CD4-positive, alpha-beta memory T cell (primary cell): ENCODE results near the gene FCGR3B. TPM values are rescaled to one million over a fixed set of nuclear protein-coding genes. Genes with fewer than 3 reads are reported as not detected.

Experiments
- polyA plus RNA-seq, 2 donors: library from polyadenylated mRNA; unstranded; fragments of 300-500 nt; fragmentation: Illumina TruSeq; gene quantifications; one replicate each; pipeline ENCODE4 v1.2.3, GENCODE V29; 2021
- total RNA-seq, 2 experiments: library from RNA; stranded (reverse); gene quantifications; one replicate each; pipeline ENCODE4 v1.2.3, GENCODE V29; 2021

The FCGR3B gene
- total and polyA plus RNA-seq, 4 experiments from 2014 or later: not detected

Other genes starting within 250 kb of the FCGR3B start
- 1 to 10 TPM; 1.0 to 1.9 TPM for gene FCGR2A, start 125.7 kb downstream of the FCGR3B start, total RNA-seq
- not detected for gene FCGR2A, start 125.7 kb downstream of the FCGR3B start, polyA plus RNA-seq
- 1 to 10 TPM; 2.4 TPM for gene HSPA6, start 106.6 kb downstream of the FCGR3B start, total RNA-seq
- under 1 TPM in 1 of 2 donors, not detected in 1; 0.09 TPM for gene HSPA6, start 106.6 kb downstream of the FCGR3B start, polyA plus RNA-seq
- gene FCGR3A, start 81.4 kb downstream of the FCGR3B start, total RNA-seq: 1 to 10 TPM in 1 of 2 experiments, under 1 TPM in 1; 0.81 to 2.1 TPM
- gene FCGR3A, start 81.4 kb downstream of the FCGR3B start, polyA plus RNA-seq: under 1 TPM in 1 of 2 donors, not detected in 1; 0.14 TPM
- gene FCGR2B, start 32.0 kb upstream of the FCGR3B start, total RNA-seq: under 1 TPM; 0.93 to 0.94 TPM
- 1 to 10 TPM in 1 of 2 donors, under 1 TPM in 1; 0.49 to 2.1 TPM for gene FCGR2B, start 32.0 kb upstream of the FCGR3B start, polyA plus RNA-seq
- gene FCRLA, start 76.1 kb upstream of the FCGR3B start, total RNA-seq: not detected
- gene FCRLA, start 76.1 kb upstream of the FCGR3B start, polyA plus RNA-seq: 1 to 10 TPM in 1 of 2 donors, under 1 TPM in 1; 0.23 to 2.7 TPM
- 1 to 10 TPM; 1.2 to 1.5 TPM for gene FCRLB, start 90.4 kb upstream of the FCGR3B start, total RNA-seq
- 1 to 10 TPM; 1.0 to 1.6 TPM for gene FCRLB, start 90.4 kb upstream of the FCGR3B start, polyA plus RNA-seq
- gene DUSP12, start 118.6 kb upstream of the FCGR3B start, total RNA-seq: 10 to 100 TPM; 30.4 to 31.6 TPM
- 10 to 100 TPM; 53.8 to 86.5 TPM for gene DUSP12, start 118.6 kb upstream of the FCGR3B start, polyA plus RNA-seq
- 10 to 100 TPM; 22.3 to 22.4 TPM for gene ATF6, start 135.1 kb upstream of the FCGR3B start, total RNA-seq
- gene ATF6, start 135.1 kb upstream of the FCGR3B start, polyA plus RNA-seq: 10 to 100 TPM; 14.3 to 22.7 TPM